ENCODE data around the gene NDUFAF7. TPM values are rescaled to one million over a fixed set of nuclear protein-coding genes. Genes with fewer than 3 reads are reported as not detected.

NDUFAF7 gene
- total and polyA plus RNA-seq, 9 of the 15 experiments (the other 6 are each of a cell fraction or from before 2014, with no cell fraction given): 14.9 to 41.6 (median 23.9) TPM

- Histone ChIP-seq H3K4me3 (no peak overlapping the region), H3K27ac (ENCODE audit: extremely low read depth, low read depth, low read length) (no peak overlapping the region), H3K36me3 (ENCODE audit: control insufficient read depth, insufficient read depth, low read length) (peaks cover 74% of the 10 kb centered on the region), H3K4me1 (replicated peaks in 1 of 2; ENCODE audit: control insufficient read depth in 2 of 2, insufficient read depth in 2 of 2, low read length in 2 of 2) (peaks cover 3 to 15% of the 10 kb centered on the region in 2 experiments; a peak in 3 of 5 replicates), H3K9ac (ENCODE audit: insufficient read depth in 1 of 2, low read depth in 2 of 2, low read length in 2 of 2) (no peak overlapping the region), H3K79me2 (ENCODE audit: control insufficient read depth, insufficient read depth, low read length) (peaks cover 72% of the 10 kb centered on the region), H3K9me3 (replicated peaks; ENCODE audit: control insufficient read depth, insufficient read depth, low read depth, low read length) (peaks cover 13% of the 10 kb centered on the region), H3K9me1 (ENCODE audit: control insufficient read depth, insufficient read depth, low read length) (no peaks in the 10 kb centered on the region), H3K4me2 (ENCODE audit: insufficient read depth, low read length) (no peak overlapping the region), H3K27me3 (ENCODE audit: control insufficient read depth in 2 of 2, insufficient read depth in 2 of 2, low read length in 2 of 2) (no peaks in the 10 kb centered on the region), H2AFZ (ENCODE audit: low read depth, low read length) (no peak overlapping the region), H4K20me1 (replicated peaks; ENCODE audit: control insufficient read depth, insufficient read depth, low read length) (no peaks in the 10 kb centered on the region)
- ChIA-PET POLR2A (interaction anchor here (0.7 to 1.7 kb wide), 5 partner anchors 9 to 44 kb away, joined by 3 to 8 read pairs (median 4); partner anchors contain the start of gene EIF2AK2), CTCF (ENCODE audit: low intra/inter-chr PET ratio) (no interaction called here)
- TF ChIP-seq ATF3 (IDR thresholded peaks at IDR 0.05) (peak; percentile 40; the same call in 1 of the 2 replicates), ATF3 (CRISPR knock-in tag; conservative IDR thresholded peaks at IDR 0.05) (no peak), KLF6 (CRISPR knock-in tag; IDR thresholded peaks at IDR 0.05; ENCODE audit: borderline replicate concordance) (no peak), PCBP2 (IDR thresholded peaks at IDR 0.05; ENCODE audit: low read depth, low read length, poor library complexity, severe bottlenecking) (no peak), ATF7 (IDR thresholded peaks at IDR 0.05) (peak; percentile 43; the same call in 1 of the 2 replicates), RBM15 (IDR thresholded peaks at IDR 0.05; ENCODE audit: insufficient read depth, low read length) (no peak), POLR2AphosphoS2 (IDR thresholded peaks at IDR 0.05; ENCODE audit: low read length) (0 out of 2 replicates have a peak, but pooled peaks have one; percentile 40), NR4A1 (CRISPR knock-in tag; IDR thresholded peaks at IDR 0.05) (no peak), NR4A1 (tag; IDR thresholded peaks at IDR 0.05) (no peak), BMI1 (IDR thresholded peaks at IDR 0.05; ENCODE audit: low read length) (no peak), MXI1 (IDR thresholded peaks at IDR 0.05; ENCODE audit: low read depth, low read length) (no peak), KLF16 (IDR thresholded peaks at IDR 0.05) (no peak), SMARCE1 (IDR thresholded peaks at IDR 0.05) (no peak), TRIM28 (IDR thresholded peaks at IDR 0.05) (no peak)
- FAIRE-seq (no peak), ATAC-seq (no peak), DNase-seq (ENCODE audit: extremely low read depth in 1 of 4, low spot score in 3 of 4) (no peak)
- in situ Hi-C loops (cut with MboI) (no loop called here), intact Hi-C loops (cut with micrococcal nuclease) (no loop called here)
- WGBS (ENCODE audit: insufficient coverage, low coverage, missing lambda C conversion rate): 50% methylated on average over 1 of the region's 1 CpG
- BruUV-seq (replicated peaks): no TSS peak
Observed at GRCh38 chr2:37201208-37201607, 30.2 kb upstream of the NDUFAF7 start.

Measured in K562 (cell line).